ENCODE data around the gene MS4A7.

DNA sequence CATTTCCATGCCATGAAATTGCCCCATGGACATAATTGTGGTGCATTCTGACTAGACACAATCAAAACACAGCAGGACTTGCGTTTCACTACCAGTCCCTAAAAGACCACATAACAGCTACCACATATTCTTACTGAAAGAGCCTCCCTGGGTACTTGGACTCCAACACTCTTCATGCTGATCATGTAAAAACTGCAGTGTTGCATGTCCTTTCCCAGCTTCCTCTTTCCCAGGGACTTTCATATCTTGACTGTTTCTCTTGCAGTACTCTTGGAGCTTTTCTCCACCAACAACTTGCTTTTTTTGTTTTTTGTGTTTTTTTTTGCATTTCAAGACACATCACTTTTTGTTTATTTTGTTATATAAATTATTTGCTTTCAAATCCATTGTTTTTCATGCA is 28.3 kb upstream of the MS4A7 start:
- TF ChIP-seq CTCF (IDR thresholded peaks at IDR 0.05) (no peak), POLR2A (IDR thresholded peaks at IDR 0.05) (no peak)
